ENCODE data around the gene CAPRIN2.

GRCh38 chr12:30755395-30755762, 628 bp upstream of the CAPRIN2 start:
- TF ChIP-seq CTCF (conservative IDR thresholded peaks at IDR 0.05; ENCODE audit: low read depth, low read length): no peak
- TF ChIP-seq EZH2 (IDR thresholded peaks at IDR 0.05; ENCODE audit: borderline replicate concordance, low read depth, low read length, poor library complexity, severe bottlenecking): no peak

Data from A673 (cell line).